Peyer's patch (tissue), 4 donors: ENCODE results near the gene SEPTIN12.

Experiments
- POLR2A ChIP-seq, 2 donors: fragments of 450-650 bp; IDR thresholded peaks; one replicate each; pipeline ENCODE4 v1.5.1; 2017; ENCODE audit warnings: antibody characterized with exemption in 2 of 2, mild to moderate bottlenecking in 2 of 2, moderate library complexity in 2 of 2
- TF ChIP-seq, protein P1 (sequence below), 6 experiments: fragments of 450-650 bp in 4 of 6; fragments of 200-600 bp in 2 of 6; sonication (generic) in 1 of 6; IDR thresholded peaks; one replicate each; pipeline ENCODE4 v1.5.1; 2017 to 2019; ENCODE audit warnings: antibody characterized with exemption in 6 of 6, mild to moderate bottlenecking in 3 of 6, moderate library complexity in 1 of 6

DNA sequence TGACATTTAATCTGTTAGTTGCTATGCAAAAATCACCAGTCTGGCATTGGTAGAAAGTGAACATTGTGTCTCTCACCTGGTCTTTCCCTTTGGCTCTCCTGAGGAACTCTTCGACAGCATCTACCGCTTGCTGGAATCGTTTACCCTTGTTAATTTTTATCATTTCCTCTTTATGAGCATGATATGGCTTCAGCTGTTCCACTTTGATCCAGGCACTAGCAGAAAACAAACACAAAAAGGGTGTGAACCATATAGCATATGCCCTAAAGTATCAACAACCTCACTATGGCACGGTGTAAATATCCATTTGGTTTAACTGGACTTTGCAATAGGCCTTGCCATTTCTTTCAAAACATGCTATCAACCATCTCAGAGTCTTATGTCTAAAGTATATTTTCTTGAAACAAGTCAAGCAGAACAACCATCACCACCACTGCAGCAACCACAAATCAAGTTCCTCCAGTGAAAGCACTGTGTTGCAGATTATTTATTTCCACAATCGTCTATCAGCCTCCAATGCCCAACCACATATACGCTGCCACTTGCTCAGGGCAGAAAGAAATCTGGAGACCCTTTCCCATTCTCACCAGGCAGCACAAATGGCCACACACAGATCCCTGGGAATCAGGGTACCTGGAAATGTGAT is 44.7 kb upstream of the SEPTIN12 start:
- TF ChIP-seq, protein P1, sequence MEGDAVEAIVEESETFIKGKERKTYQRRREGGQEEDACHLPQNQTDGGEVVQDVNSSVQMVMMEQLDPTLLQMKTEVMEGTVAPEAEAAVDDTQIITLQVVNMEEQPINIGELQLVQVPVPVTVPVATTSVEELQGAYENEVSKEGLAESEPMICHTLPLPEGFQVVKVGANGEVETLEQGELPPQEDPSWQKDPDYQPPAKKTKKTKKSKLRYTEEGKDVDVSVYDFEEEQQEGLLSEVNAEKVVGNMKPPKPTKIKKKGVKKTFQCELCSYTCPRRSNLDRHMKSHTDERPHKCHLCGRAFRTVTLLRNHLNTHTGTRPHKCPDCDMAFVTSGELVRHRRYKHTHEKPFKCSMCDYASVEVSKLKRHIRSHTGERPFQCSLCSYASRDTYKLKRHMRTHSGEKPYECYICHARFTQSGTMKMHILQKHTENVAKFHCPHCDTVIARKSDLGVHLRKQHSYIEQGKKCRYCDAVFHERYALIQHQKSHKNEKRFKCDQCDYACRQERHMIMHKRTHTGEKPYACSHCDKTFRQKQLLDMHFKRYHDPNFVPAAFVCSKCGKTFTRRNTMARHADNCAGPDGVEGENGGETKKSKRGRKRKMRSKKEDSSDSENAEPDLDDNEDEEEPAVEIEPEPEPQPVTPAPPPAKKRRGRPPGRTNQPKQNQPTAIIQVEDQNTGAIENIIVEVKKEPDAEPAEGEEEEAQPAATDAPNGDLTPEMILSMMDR (IDR thresholded peaks at IDR 0.05) = no peak
- no peak for TF ChIP-seq POLR2A (IDR thresholded peaks at IDR 0.05)
